Measurements from ENCODE around the gene TNFRSF1A.
"Not testable (repeated sequence)": the region's sequence is repeated elsewhere in the genome, so short reads cannot be mapped to it uniquely, and the experiment has no call there.

The TNFRSF1A gene

GRCh38 chr12:6302621-6303020, 39.3 kb downstream of the TNFRSF1A start:
- no peak for DNase-seq (ENCODE audit: low read depth)

GRCh38 chr12:6301721-6302120, 40.2 kb downstream of the TNFRSF1A start:
- no peak for DNase-seq (ENCODE audit: low read depth)

GRCh38 chr12:6297170-6297569, 44.7 kb downstream of the TNFRSF1A start:
- DNase-seq (ENCODE audit: low read depth) = no peak

GRCh38 chr12:6295094-6295811, 46.6 kb downstream of the TNFRSF1A start:
- peak; percentile 85 for DNase-seq (ENCODE audit: low read depth)

GRCh38 chr12:6294156-6295093, 47.5 kb downstream of the TNFRSF1A start:
- DNase-seq (ENCODE audit: low read depth) = no peak

- peak; percentile 77 for DNase-seq (ENCODE audit: low read depth)
Observed at GRCh38 chr12:6292606-6293005, 49.3 kb downstream of the TNFRSF1A start.

- not testable (repeated sequence) for DNase-seq (ENCODE audit: low read depth)
Observed at GRCh38 chr12:6289906-6290305, 52.0 kb downstream of the TNFRSF1A start.

- not testable (repeated sequence) for DNase-seq (ENCODE audit: low read depth)
Observed at GRCh38 chr12:6289081-6289480, 52.8 kb downstream of the TNFRSF1A start.

- DNase-seq (ENCODE audit: low read depth) = no peak
Observed at GRCh38 chr12:6288235-6288634, 53.6 kb downstream of the TNFRSF1A start.

GRCh38 chr12:6285532-6286306, 56.2 kb downstream of the TNFRSF1A start:
- no peak for DNase-seq (ENCODE audit: low read depth)

- peak; percentile 47 for DNase-seq (ENCODE audit: low read depth)
Observed at GRCh38 chr12:6285063-6285477, 56.8 kb downstream of the TNFRSF1A start.

GRCh38 chr12:6284273-6284672, 57.6 kb downstream of the TNFRSF1A start:
- DNase-seq (ENCODE audit: low read depth) = no peak

GRCh38 chr12:6282453-6282840, 59.4 kb downstream of the TNFRSF1A start:
- no peak for DNase-seq (ENCODE audit: low read depth)

- no peak for DNase-seq (ENCODE audit: low read depth)
Observed at GRCh38 chr12:6281081-6281809, 60.6 kb downstream of the TNFRSF1A start.

GRCh38 chr12:6280672-6281071, 61.2 kb downstream of the TNFRSF1A start:
- DNase-seq (ENCODE audit: low read depth) = no peak

- peak; percentile 88 for DNase-seq (ENCODE audit: low read depth)
Observed at GRCh38 chr12:6280053-6280469, 61.8 kb downstream of the TNFRSF1A start.

GRCh38 chr12:6279631-6280030, 62.2 kb downstream of the TNFRSF1A start:
- no peak for DNase-seq (ENCODE audit: low read depth)

GRCh38 chr12:6279256-6279628, 62.6 kb downstream of the TNFRSF1A start:
- no peak for DNase-seq (ENCODE audit: low read depth)

All from stromal cell of bone marrow (primary cell).